ENCODE results near the gene ROBO1. TPM values are rescaled to one million over a fixed set of nuclear protein-coding genes. Genes with fewer than 3 reads are reported as not detected.

ROBO1 gene
- total RNA-seq, 1 donor from 2014 or later, result 3.1 TPM

GRCh38 chr3:79250746-79251145 is 517.1 kb downstream of the ROBO1 start:
- DNase-seq, result no peak
- Mint-ChIP-seq H3K9me3 (no peaks in the 10 kb centered on the region), H3K4me3 (no peak overlapping the region), H3K36me3 (ENCODE audit: low read depth) (no peaks in the 10 kb centered on the region), H3K4me1 (no peaks in the 10 kb centered on the region), H3K27me3 (no peaks in the 10 kb centered on the region), H3K27ac (no peak overlapping the region)
- no peak for TF ChIP-seq CTCF (IDR thresholded peaks at IDR 0.05)
- intact Hi-C loops (cut with micrococcal nuclease), result no loop called here
- POLR2A ChIA-PET, result no interaction called here
- CTCF ChIA-PET, result no interaction called here
- no peak for ATAC-seq (ENCODE audit: low read depth)

- intact Hi-C loops (cut with micrococcal nuclease), result no loop called here
- Mint-ChIP-seq H3K36me3 (ENCODE audit: low read depth) (no peaks in the 10 kb centered on the region), H3K9me3 (no peaks in the 10 kb centered on the region), H3K27ac (no peak overlapping the region), H3K27me3 (no peaks in the 10 kb centered on the region), H3K4me1 (no peaks in the 10 kb centered on the region), H3K4me3 (no peak overlapping the region)
- no peak for TF ChIP-seq CTCF (IDR thresholded peaks at IDR 0.05)
- ChIA-PET CTCF (no interaction called here), POLR2A (no interaction called here)
- no peak for ATAC-seq (ENCODE audit: low read depth)
- no peak for DNase-seq
Measured at GRCh38 chr3:79249701-79250100, 518.1 kb downstream of the ROBO1 start.

- ChIA-PET CTCF (no interaction called here), POLR2A (no interaction called here)
- Mint-ChIP-seq H3K27me3 (no peaks in the 10 kb centered on the region), H3K36me3 (ENCODE audit: low read depth) (no peaks in the 10 kb centered on the region), H3K4me3 (no peak overlapping the region), H3K9me3 (no peaks in the 10 kb centered on the region), H3K27ac (no peak overlapping the region), H3K4me1 (no peaks in the 10 kb centered on the region)
- DNase-seq (no peak), ATAC-seq (ENCODE audit: low read depth) (no peak)
- intact Hi-C loops (cut with micrococcal nuclease), result no loop called here
- no peak for TF ChIP-seq CTCF (IDR thresholded peaks at IDR 0.05)
Measured at GRCh38 chr3:79247725-79248043, 520.1 kb downstream of the ROBO1 start.

- ChIA-PET POLR2A (no interaction called here), CTCF (no interaction called here)
- intact Hi-C loops (cut with micrococcal nuclease), result no loop called here
- no peak overlapping the region for H3K27ac Mint-ChIP-seq
- H3K4me3 Mint-ChIP-seq, result no peak overlapping the region
- no peaks in the 10 kb centered on the region for H3K4me1 Mint-ChIP-seq
- ATAC-seq (ENCODE audit: low read depth) (no peak), DNase-seq (no peak)
- no peaks in the 10 kb centered on the region for H3K9me3 Mint-ChIP-seq
- H3K27me3 Mint-ChIP-seq, result no peaks in the 10 kb centered on the region
- no peaks in the 10 kb centered on the region for H3K36me3 Mint-ChIP-seq (ENCODE audit: low read depth)
- TF ChIP-seq CTCF (IDR thresholded peaks at IDR 0.05), result no peak
Measured at GRCh38 chr3:79246875-79247724, 520.7 kb downstream of the ROBO1 start.

- ChIA-PET CTCF (no interaction called here), POLR2A (no interaction called here)
- no peak overlapping the region for H3K4me3 Mint-ChIP-seq
- no peaks in the 10 kb centered on the region for H3K27me3 Mint-ChIP-seq
- ATAC-seq (ENCODE audit: low read depth) (no peak), DNase-seq (no peak)
- H3K27ac Mint-ChIP-seq, result no peak overlapping the region
- no peaks in the 10 kb centered on the region for H3K4me1 Mint-ChIP-seq
- no peaks in the 10 kb centered on the region for H3K36me3 Mint-ChIP-seq (ENCODE audit: low read depth)
- TF ChIP-seq CTCF (IDR thresholded peaks at IDR 0.05), result no peak
- H3K9me3 Mint-ChIP-seq, result no peaks in the 10 kb centered on the region
- intact Hi-C loops (cut with micrococcal nuclease), result no loop called here
Measured at GRCh38 chr3:79245284-79246138, 522.3 kb downstream of the ROBO1 start.

Data from activated B cell treated with CpG ODN at 0.5 μM for 24 hours (primary cell).